GM18868 (cell line): ENCODE results near the gene CIDEA.

Experiments
- ATAC-seq: cut with Tn5 transposase; IDR thresholded peaks from one replicate; pipeline ENCODE4 v1.9.1; 2021; ENCODE audit warnings: mild to moderate bottlenecking, moderate library complexity; ENCODE audit not compliant: unreplicated experiment

CIDEA gene

GRCh38 chr18:12271376-12272235, 17.4 kb downstream of the CIDEA start:
- peak; percentile 86 for ATAC-seq

GRCh38 chr18:12274793-12275192, 20.6 kb downstream of the CIDEA start:
- ATAC-seq, result no peak

GRCh38 chr18:12276736-12277554, 22.8 kb downstream of the CIDEA start:
- no peak for ATAC-seq

GRCh38 chr18:12278215-12278671, 24.1 kb downstream of the CIDEA start:
- ATAC-seq, result no peak

GRCh38 chr18:12278741-12279682, 24.9 kb downstream of the CIDEA start:
- no peak for ATAC-seq

GRCh38 chr18:12279781-12280531, 25.8 kb downstream of the CIDEA start:
- no peak for ATAC-seq

GRCh38 chr18:12281861-12282260, 27.7 kb downstream of the CIDEA start:
- ATAC-seq, result no peak

- ATAC-seq, result no peak
Measured at GRCh38 chr18:12282442-12283039, 28.4 kb downstream of the CIDEA start.

- ATAC-seq, result no peak
Measured at GRCh38 chr18:12283256-12283655, 29.1 kb downstream of the CIDEA start.

- no peak for ATAC-seq
Measured at GRCh38 chr18:12283666-12284065, 29.5 kb downstream of the CIDEA start.

- ATAC-seq, result no peak
Measured at GRCh38 chr18:12287131-12287681, 33.0 kb downstream of the CIDEA start.

- ATAC-seq, result no peak
Measured at GRCh38 chr18:12287684-12288402, 33.7 kb downstream of the CIDEA start.

GRCh38 chr18:12288403-12288755, 34.2 kb downstream of the CIDEA start:
- ATAC-seq, result no peak

- no peak for ATAC-seq
Measured at GRCh38 chr18:12290086-12290485, 35.9 kb downstream of the CIDEA start.

- no peak for ATAC-seq
Measured at GRCh38 chr18:12291161-12291560, 37.0 kb downstream of the CIDEA start.

GRCh38 chr18:12291690-12292089, 37.5 kb downstream of the CIDEA start:
- ATAC-seq, result no peak

- no peak for ATAC-seq
Measured at GRCh38 chr18:12293831-12294230, 39.7 kb downstream of the CIDEA start.

GRCh38 chr18:12295389-12296086, 41.4 kb downstream of the CIDEA start:
- ATAC-seq, result no peak
